GM23248 (cell line): ENCODE measurements around the gene CRYBB1. TPM values are rescaled to one million over a fixed set of nuclear protein-coding genes. Genes with fewer than 3 reads are reported as not detected.

Experiments used
- DNase-seq: peaks from one replicate; pipeline ENCODE4 v3.0.0-alpha.2; 2015
- H2AFZ ChIP-seq: fragments of 200-600 bp; sonication (generic); 2 replicates; pipeline ENCODE4 v1.6.1; 2016; ENCODE audit warnings: antibody characterized with exemption
- H3F3A ChIP-seq: fragments of 200-600 bp; sonication (generic); 2 replicates; pipeline ENCODE4 v1.6.1; 2016; ENCODE audit warnings: mild to moderate bottlenecking, antibody characterized with exemption, mixed run types; ENCODE audit not compliant: insufficient read depth
- H3K27ac ChIP-seq: fragments of 200-600 bp; sonication (generic); 2 replicates; pipeline ENCODE4 v1.5.1; 2016; ENCODE audit warnings: mild to moderate bottlenecking
- H3K27me3 ChIP-seq: fragments of 200-600 bp; sonication (generic); replicated peaks from 2 replicates; pipeline ENCODE4 v1.6.1; 2016; ENCODE audit warnings: mild to moderate bottlenecking; ENCODE audit not compliant: insufficient read depth
- H3K36me3 ChIP-seq: fragments of 200-600 bp; sonication (generic); 2 replicates; pipeline ENCODE4 v1.6.1; 2016; ENCODE audit warnings: low read depth, mild to moderate bottlenecking
- H3K4me1 ChIP-seq: fragments of 200-600 bp; sonication (generic); 2 replicates; pipeline ENCODE4 v1.6.1; 2016; ENCODE audit warnings: mild to moderate bottlenecking; ENCODE audit not compliant: insufficient read depth
- H3K4me2 ChIP-seq: fragments of 200-600 bp; sonication (generic); one replicate; pipeline ENCODE4 v1.6.1; 2016; ENCODE audit warnings: mild to moderate bottlenecking; ENCODE audit not compliant: unreplicated experiment
- H3K4me3 ChIP-seq: fragments of 200-600 bp; sonication (generic); 2 replicates; pipeline ENCODE4 v1.5.1; 2016; ENCODE audit warnings: mild to moderate bottlenecking
- H3K79me2 ChIP-seq: fragments of 200-600 bp; sonication (generic); 2 replicates; pipeline ENCODE4 v1.6.1; 2016; ENCODE audit warnings: mild to moderate bottlenecking; ENCODE audit not compliant: insufficient read depth
- H3K9ac ChIP-seq: fragments of 200-600 bp; sonication (generic); 2 replicates; pipeline ENCODE4 v1.6.1; 2016; ENCODE audit warnings: mild to moderate bottlenecking
- H3K9me2 ChIP-seq: fragments of 200-600 bp; sonication (generic); 2 replicates; pipeline ENCODE4 v1.6.1; 2016; ENCODE audit warnings: mixed run types, mild to moderate bottlenecking, moderate library complexity; ENCODE audit not compliant: insufficient read depth
- H3K9me3 ChIP-seq: fragments of 200-600 bp; sonication (generic); one replicate; pipeline ENCODE4 v1.6.1; 2017; ENCODE audit warnings: low read depth
- H4K20me1 ChIP-seq: fragments of 200-600 bp; sonication (generic); 2 replicates; pipeline ENCODE4 v1.6.0; 2016; ENCODE audit not compliant: insufficient read depth
- EZH2 ChIP-seq: fragments of 200-600 bp; sonication (generic); IDR thresholded peaks from 2 replicates; pipeline ENCODE4 v1.6.1; 2018; ENCODE audit warnings: antibody characterized with exemption, mild to moderate bottlenecking; ENCODE audit not compliant: insufficient read depth, poor library complexity, severe bottlenecking
- EZH2phosphoT487 ChIP-seq: fragments of 200-600 bp; sonication (generic); IDR thresholded peaks from 2 replicates; pipeline ENCODE4 v1.6.1; 2018; ENCODE audit warnings: antibody characterized with exemption, moderate library complexity, mild to moderate bottlenecking, low read depth; ENCODE audit not compliant: insufficient read depth
- WGBS, 2 experiments: methylation state at CpG; one replicate each; pipeline ENCODE4 v1.1.6; 2015 to 2017; ENCODE audit warnings: low lambda C conversion rate in 2 of 2, low coverage in 1 of 2; ENCODE audit errors: missing lambda C conversion rate in 2 of 2; 5-methylcytosine and 5-hydroxymethylcytosine counted together
- in situ Hi-C: fragments of 300-500 bp; cut with MboI; formaldehyde crosslinking; loops from 2 replicates; pipeline ENCODE4 v1.15.0; 2020
- microRNA counts: library from miRNA; unstranded; fragments of <30 nt; microRNA quantifications from one replicate; lab custom pipeline; 2016
- microRNA-seq: library from miRNA; unstranded; fragments of <30 nt; microRNA quantifications from one replicate; pipeline ENCODE4, GENCODE V29; 2016; ENCODE audit warnings: borderline number of aligned reads
- polyA plus RNA-seq: library from polyadenylated mRNA; unstranded; fragments of >200 nt; fragmentation: Nextera tagmentation; extraction: Ambion mirVana; gene quantifications from 2 replicates; pipeline ENCODE4 v1.2.1, GENCODE V29; 2016
- small RNA-seq: library from RNA; depleted of rRNA; stranded (forward); fragments of <200 nt; gene quantifications from one replicate; pipeline ENCODE3, GENCODE V24; 2014; ENCODE audit warnings: low read depth, low replicate concordance
- total RNA-seq: library from RNA; depleted of rRNA; stranded (reverse); fragments of >200 nt; shearing (Covaris generic); gene quantifications from 2 replicates; pipeline ENCODE4 v1.2.3, GENCODE V29; 2014; rRNA removed

The CRYBB1 gene
- total and polyA plus RNA-seq, 2 experiments from 2014 or later, result not detected

DNA sequence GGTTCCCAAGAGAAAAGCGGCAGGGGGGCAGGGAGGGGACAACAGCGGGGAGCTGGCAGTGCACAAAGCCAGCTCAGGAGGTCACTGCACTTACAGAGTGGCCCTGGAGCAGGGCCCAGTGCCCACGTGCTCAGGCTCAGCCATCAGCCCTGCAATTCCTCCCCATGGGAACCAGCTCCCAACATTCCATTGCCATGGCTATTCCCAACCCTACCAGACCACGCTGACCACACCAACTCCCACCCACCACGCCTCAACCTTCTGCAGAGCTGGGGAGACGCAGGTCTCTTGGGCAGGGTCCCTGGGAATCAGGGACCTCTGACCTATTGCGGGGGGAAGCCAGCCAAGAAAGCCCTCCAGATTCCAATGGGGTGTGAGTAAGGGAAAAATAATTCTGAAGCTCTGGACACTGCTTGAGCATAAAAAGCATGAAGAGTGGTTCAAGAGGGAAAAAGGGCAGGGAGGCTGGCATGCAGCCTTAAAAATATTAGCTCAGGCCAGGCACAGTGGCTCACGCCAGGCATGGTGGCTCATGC lies 67.3 kb downstream of the CRYBB1 start:
- Histone ChIP-seq H3K9me3 (no peaks in the 10 kb centered on the region), H3K36me3 (no peaks in the 10 kb centered on the region), H3K9ac (peak overlapping the region; percentile 59), H3K79me2 (peaks cover 49% of the 10 kb centered on the region), H3K4me1 (peaks cover 38% of the 10 kb centered on the region), H3K4me2 (peak overlapping the region; percentile 31), H3K27ac (peak overlapping the region; percentile 89), H3K4me3 (no peak overlapping the region), H3K9me2 (no peaks in the 10 kb centered on the region), H2AFZ (no peak overlapping the region), H3K27me3 (no peaks in the 10 kb centered on the region), H4K20me1 (no peaks in the 10 kb centered on the region), H3F3A (peaks cover 16% of the 10 kb centered on the region)
- TF ChIP-seq EZH2phosphoT487 (0 out of 2 replicates have a peak, but pooled peaks have one; percentile 54), EZH2 (no peak)
- WGBS, 2 experiments, result 21 to 25% methylated on average over 8 of the region's 8 CpGs
- DNase-seq, result peak; percentile 85
- in situ Hi-C loops, result no loop called here

DNA sequence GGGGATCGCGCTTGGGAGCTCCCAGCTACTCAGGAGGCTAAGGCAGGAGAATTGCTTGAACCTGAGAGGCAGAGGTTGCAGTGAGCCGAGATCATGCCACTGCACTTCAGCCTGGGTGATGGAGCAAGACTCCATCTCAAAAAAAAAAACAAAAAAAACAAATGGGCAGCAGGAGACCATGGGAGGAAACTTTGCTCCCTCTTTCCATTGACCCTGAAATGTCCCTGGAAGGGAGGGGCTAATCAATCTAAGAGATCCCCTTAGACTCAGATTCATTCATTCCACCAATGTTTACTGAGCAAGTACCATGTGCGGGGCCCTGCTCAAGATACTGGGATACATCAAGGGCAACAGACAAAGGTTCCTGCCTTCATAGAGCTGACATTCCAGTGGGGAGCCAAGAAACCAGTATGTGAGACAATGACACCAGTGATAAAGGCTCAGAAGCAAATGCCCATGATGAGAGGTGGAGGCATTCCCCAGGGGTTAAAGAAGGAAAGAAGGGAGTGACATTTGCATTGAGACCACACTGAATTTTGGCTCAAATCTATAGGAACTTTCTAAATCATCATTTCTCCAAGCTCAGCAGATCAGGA lies 67.8 kb downstream of the CRYBB1 start:
- H3K27me3 ChIP-seq, result no peaks in the 10 kb centered on the region
- TF ChIP-seq EZH2phosphoT487 (no peak), EZH2 (no peak)
- H2AFZ ChIP-seq, result no peak overlapping the region
- peaks cover 38% of the 10 kb centered on the region for H3K4me1 ChIP-seq
- WGBS, 2 experiments, result 96 to 98% methylated on average over 4 of the region's 4 CpGs
- H3K36me3 ChIP-seq, result no peaks in the 10 kb centered on the region
- H3K9ac ChIP-seq, result peak overlapping the region; percentile 59
- in situ Hi-C loops, result no loop called here
- H3K4me2 ChIP-seq, result peak overlapping the region; percentile 31
- DNase-seq, result no peak
- H3K9me2 ChIP-seq, result no peaks in the 10 kb centered on the region
- no peaks in the 10 kb centered on the region for H3K9me3 ChIP-seq
- H3K79me2 ChIP-seq, result peaks cover 48% of the 10 kb centered on the region
- H3K4me3 ChIP-seq, result no peak overlapping the region
- no peaks in the 10 kb centered on the region for H4K20me1 ChIP-seq
- peak overlapping the region; percentile 89 for H3K27ac ChIP-seq
- H3F3A ChIP-seq, result peaks cover 16% of the 10 kb centered on the region

MicroRNAs within 50 kb of the gene (microRNA counts, 767-probe panel; counts per million panel counts)
- microRNA hsa-miR-548j (lab: Ali Mortazavi, UCI), result 447 counts per million, percentile 86 among the panel's probes with 10 or more counts

Small RNA genes within 50 kb of the gene (microRNA-seq; reads per million reads assigned to microRNA genes)
- 4.1 reads per million for gene MIR548J

Small RNA genes within 50 kb of the gene (small RNA-seq; reads per million reads assigned to genes)
- gene MIR548J, result not detected
- not detected for gene RF01874

Other genes starting within 250 kb of the CRYBB1 start
- gene ASPHD2, start 188.8 kb downstream of the CRYBB1 start, total RNA-seq, result 1.4 and 1.8 TPM in 2 replicates
- gene ASPHD2, start 188.8 kb downstream of the CRYBB1 start, polyA plus RNA-seq, result 0.73 and 1.6 TPM in 2 replicates
- 27.1 and 27.6 TPM in 2 replicates for gene HPS4, start 134.2 kb downstream of the CRYBB1 start, total RNA-seq
- gene HPS4, start 134.2 kb downstream of the CRYBB1 start, polyA plus RNA-seq, result 16.2 and 17.2 TPM in 2 replicates
- gene SRRD, start 134.2 kb downstream of the CRYBB1 start, total RNA-seq, result 25.7 and 28.3 TPM in 2 replicates
- gene SRRD, start 134.2 kb downstream of the CRYBB1 start, polyA plus RNA-seq, result 20.2 and 22.5 TPM in 2 replicates
- 30.1 and 41.9 TPM in 2 replicates for gene TFIP11, start 105.6 kb downstream of the CRYBB1 start, total RNA-seq
- gene TFIP11, start 105.6 kb downstream of the CRYBB1 start, polyA plus RNA-seq, result 22.5 and 23.1 TPM in 2 replicates
- gene TPST2, start 27.9 kb downstream of the CRYBB1 start, total RNA-seq, result 38.7 and 58.3 TPM in 2 replicates
- gene TPST2, start 27.9 kb downstream of the CRYBB1 start, polyA plus RNA-seq, result 34.1 and 35.1 TPM in 2 replicates
- gene CRYBA4, start 3.9 kb upstream of the CRYBB1 start, total RNA-seq, result not detected in 2 replicates
- not detected in 2 replicates for gene CRYBA4, start 3.9 kb upstream of the CRYBB1 start, polyA plus RNA-seq
- gene MIAT, start 39.6 kb upstream of the CRYBB1 start, total RNA-seq, result 0.43 and 0.63 TPM in 2 replicates
- gene MIAT, start 39.6 kb upstream of the CRYBB1 start, polyA plus RNA-seq, result 0.05 and 0.23 TPM in 2 replicates